Liver (tissue), 9 donors: ENCODE measurements around the gene NCOR1. TPM values are rescaled to one million over a fixed set of nuclear protein-coding genes. Genes with fewer than 3 reads are reported as not detected.
"Not testable (repeated sequence)": the region's sequence is repeated elsewhere in the genome, so short reads cannot be mapped to it uniquely, and the experiment has no call there.

Experiments
- DNase-seq: peaks from one replicate; pipeline ENCODE4 v3.0.0-alpha.2; 2017; ENCODE audit warnings: low spot score
- H3K27ac ChIP-seq, 2 donors: one replicate each; pipeline ENCODE4 v1.7.0; 2013; ENCODE audit warnings: inconsistent platforms in 2 of 2, low read length in 2 of 2, control low read depth in 1 of 2, low read depth in 1 of 2, mild to moderate bottlenecking in 1 of 2
- H3K27me3 ChIP-seq, 4 donors: one replicate each; pipeline versions ENCODE4 v1.6.1 to v1.7.0; 2013; ENCODE audit warnings: low read length in 3 of 4, inconsistent platforms in 1 of 4, mild to moderate bottlenecking in 1 of 4, moderate library complexity in 1 of 4; ENCODE audit not compliant: control insufficient read depth in 4 of 4, insufficient read depth in 4 of 4
- H3K36me3 ChIP-seq, 4 donors: one replicate each; pipeline versions ENCODE4 v1.6.1 to v1.7.0; 2013; ENCODE audit warnings: low read length in 3 of 4, mild to moderate bottlenecking in 3 of 4, low read depth in 1 of 4, moderate library complexity in 1 of 4; ENCODE audit not compliant: control insufficient read depth in 4 of 4, insufficient read depth in 3 of 4
- H3K4me1 ChIP-seq, 4 donors: one replicate each; pipeline versions ENCODE4 v1.6.1 to v1.7.0; 2013; ENCODE audit warnings: low read length in 3 of 4, mild to moderate bottlenecking in 3 of 4, moderate library complexity in 1 of 4; ENCODE audit not compliant: control insufficient read depth in 4 of 4, insufficient read depth in 4 of 4
- H3K4me3 ChIP-seq, 3 donors: one replicate each; pipeline versions ENCODE4 v1.6.1 to v1.7.0; 2013; ENCODE audit warnings: low read length in 3 of 3, control low read depth in 1 of 3, low read depth in 1 of 3, mild to moderate bottlenecking in 1 of 3
- H3K9ac ChIP-seq, 2 donors: one replicate each; pipeline ENCODE4 v1.7.0; 2013; ENCODE audit warnings: low read length in 2 of 2, mild to moderate bottlenecking in 2 of 2, moderate library complexity in 2 of 2, control low read depth in 1 of 2, low read depth in 1 of 2
- H3K9me3 ChIP-seq, 4 donors: one replicate each; pipeline versions ENCODE4 v1.6.1 to v1.7.0; 2013; ENCODE audit warnings: low read length in 3 of 4; ENCODE audit not compliant: control insufficient read depth in 4 of 4
- EGR1 ChIP-seq, 2 donors: IDR thresholded peaks; 2 replicates each; pipeline ENCODE4 v1.6.1; 2016 to 2018; ENCODE audit warnings: antibody characterized with exemption in 2 of 2, low read depth in 2 of 2
- FOXA1 ChIP-seq: IDR thresholded peaks from 2 replicates; pipeline ENCODE4 v1.6.1; 2016; ENCODE audit warnings: antibody characterized with exemption
- FOXA2 ChIP-seq: IDR thresholded peaks from 2 replicates; pipeline ENCODE4 v1.6.1; 2016; ENCODE audit warnings: antibody characterized with exemption
- GABPA ChIP-seq, 2 donors: IDR thresholded peaks in 1 of 2; conservative IDR thresholded peaks in 1 of 2; 2 replicates each; pipeline ENCODE4 v1.6.1; 2016; ENCODE audit warnings: antibody characterized with exemption in 2 of 2, mild to moderate bottlenecking in 1 of 2, moderate library complexity in 1 of 2
- HNF4A ChIP-seq, 2 donors: conservative IDR thresholded peaks; 2 replicates each; pipeline ENCODE4 v1.6.1; 2016; ENCODE audit warnings: antibody characterized with exemption in 2 of 2, mild to moderate bottlenecking in 2 of 2
- HNF4G ChIP-seq: IDR thresholded peaks from 2 replicates; pipeline ENCODE4 v1.6.1; 2016; ENCODE audit warnings: antibody characterized with exemption
- JUND ChIP-seq, 2 donors: IDR thresholded peaks; 2 replicates each; pipeline ENCODE4 v1.6.1; 2016; ENCODE audit warnings: antibody characterized with exemption in 2 of 2
- RAD21 ChIP-seq, 2 donors: IDR thresholded peaks; 2 replicates each; pipeline ENCODE4 v1.6.1; 2016; ENCODE audit warnings: antibody characterized with exemption in 2 of 2, mild to moderate bottlenecking in 2 of 2
- RXRA ChIP-seq, 2 donors: IDR thresholded peaks; 2 replicates each; pipeline ENCODE4 v1.6.1; 2017 to 2018; ENCODE audit warnings: antibody characterized with exemption in 2 of 2, mild to moderate bottlenecking in 1 of 2
- TAF1 ChIP-seq: conservative IDR thresholded peaks from 2 replicates; pipeline ENCODE4 v1.6.1; 2016; ENCODE audit warnings: antibody characterized with exemption, mild to moderate bottlenecking
- YY1 ChIP-seq: IDR thresholded peaks from 2 replicates; pipeline ENCODE4 v1.6.1; 2016; ENCODE audit warnings: antibody characterized with exemption, mild to moderate bottlenecking
- WGBS: extraction: QIAGEN DNeasy Blood & Tissue Kit; methylation state at CpG from one replicate; pipeline ENCODE4 v1.1.7; 2013; 5-methylcytosine and 5-hydroxymethylcytosine counted together
- polyA plus RNA-seq, 2 donors: library from polyadenylated mRNA; stranded (reverse) in 1 of 2; unstranded in 1 of 2; fragments of 200-250 nt in 1 of 2; fragments of >200 nt in 1 of 2; fragmentation: Nextera tagmentation in 1 of 2; extraction: Ambion mirVana in 1 of 2; gene quantifications; one replicate each; pipeline versions ENCODE4 v1.2.1 to v1.2.3, GENCODE V29; 2013 to 2015
- total RNA-seq, 2 donors: library from RNA; depleted of rRNA; stranded (reverse); fragments of >200 nt; gene quantifications; one replicate each; pipeline ENCODE4 v1.2.3, GENCODE V29; 2014
- TF ChIP-seq, protein P1 (sequence below): IDR thresholded peaks from 2 replicates; pipeline ENCODE4 v1.6.1; 2016; ENCODE audit warnings: antibody characterized with exemption
- TF ChIP-seq, protein P2 (sequence below): IDR thresholded peaks from 2 replicates; pipeline ENCODE4 v1.6.1; 2016; ENCODE audit warnings: antibody characterized with exemption, mild to moderate bottlenecking
- TF ChIP-seq, protein P3 (sequence below): fragments of 150-350 bp; IDR thresholded peaks from 2 replicates; pipeline ENCODE4 v1.5.1; 2017; ENCODE audit warnings: improper control_type of control experiment, low read depth, low read length; ENCODE audit not compliant: missing input control
- TF ChIP-seq, protein P4 (sequence below): IDR thresholded peaks from 2 replicates; pipeline ENCODE4 v1.6.1; 2016; ENCODE audit warnings: antibody characterized with exemption
- donor health status: healthy.
- donor health status: healthy.
- donor health status: healthy.
- donor health status: healthy.
- donor health status: healthy.

The NCOR1 gene
- total and polyA plus RNA-seq, 4 donors, result 23.6 to 94.8 (median 77.0) TPM

DNA sequence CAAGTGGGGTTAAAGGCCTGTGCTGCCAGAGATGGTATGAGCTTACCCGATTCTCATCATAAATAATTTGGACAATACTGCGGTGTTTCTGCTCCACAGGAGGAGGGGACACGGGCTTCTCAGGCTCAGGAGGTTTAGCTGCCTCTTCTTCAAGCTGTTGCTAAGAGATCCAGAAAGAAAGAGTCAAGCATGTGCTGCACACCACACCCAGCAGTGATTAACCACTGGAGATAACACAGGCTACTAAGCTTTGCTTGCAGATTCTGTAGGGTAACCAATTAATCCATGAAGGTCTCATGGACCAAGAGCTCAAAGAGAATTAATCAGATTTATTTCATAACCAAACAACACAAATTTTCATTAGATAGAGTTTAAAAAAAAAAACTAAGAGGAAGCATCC, 56.6 kb downstream of the NCOR1 start (continued):
- TF ChIP-seq RAD21 (IDR thresholded peaks at IDR 0.05) (no peak), FOXA1 (no peak), HNF4G (no peak)
- TF ChIP-seq, protein P1, sequence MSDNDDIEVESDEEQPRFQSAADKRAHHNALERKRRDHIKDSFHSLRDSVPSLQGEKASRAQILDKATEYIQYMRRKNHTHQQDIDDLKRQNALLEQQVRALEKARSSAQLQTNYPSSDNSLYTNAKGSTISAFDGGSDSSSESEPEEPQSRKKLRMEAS, result no peak

DNA sequence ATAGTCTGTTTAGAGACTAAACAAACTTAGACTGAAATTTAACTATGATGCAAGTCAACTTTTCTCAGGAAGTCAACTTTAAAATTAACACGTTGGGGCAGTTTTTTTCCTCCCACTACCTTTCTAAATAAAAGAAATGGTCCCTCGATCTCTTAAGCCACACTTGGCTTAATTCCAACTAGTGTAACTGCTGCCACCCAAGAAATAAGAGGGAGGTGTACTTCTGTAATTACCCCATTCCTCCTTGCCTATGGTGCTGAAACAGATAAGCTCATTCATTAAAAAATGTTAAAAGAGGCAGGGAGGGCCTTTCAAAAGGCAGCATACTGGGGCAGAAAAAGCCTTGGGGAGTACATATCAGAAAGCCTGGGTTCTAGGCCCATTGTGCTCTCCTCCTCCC, 59.8 kb downstream of the NCOR1 start:
- no peaks in the 10 kb centered on the region for H3K9me3 ChIP-seq
- no peak overlapping the region for H3K27ac ChIP-seq
- 21% methylated on average over 2 of the region's 2 CpGs for WGBS
- H3K27me3 ChIP-seq, result no peaks in the 10 kb centered on the region
- peaks cover 2 to 19% (median 16%) of the 10 kb centered on the region in 4 donors for H3K36me3 ChIP-seq
- TF ChIP-seq, protein P2, sequence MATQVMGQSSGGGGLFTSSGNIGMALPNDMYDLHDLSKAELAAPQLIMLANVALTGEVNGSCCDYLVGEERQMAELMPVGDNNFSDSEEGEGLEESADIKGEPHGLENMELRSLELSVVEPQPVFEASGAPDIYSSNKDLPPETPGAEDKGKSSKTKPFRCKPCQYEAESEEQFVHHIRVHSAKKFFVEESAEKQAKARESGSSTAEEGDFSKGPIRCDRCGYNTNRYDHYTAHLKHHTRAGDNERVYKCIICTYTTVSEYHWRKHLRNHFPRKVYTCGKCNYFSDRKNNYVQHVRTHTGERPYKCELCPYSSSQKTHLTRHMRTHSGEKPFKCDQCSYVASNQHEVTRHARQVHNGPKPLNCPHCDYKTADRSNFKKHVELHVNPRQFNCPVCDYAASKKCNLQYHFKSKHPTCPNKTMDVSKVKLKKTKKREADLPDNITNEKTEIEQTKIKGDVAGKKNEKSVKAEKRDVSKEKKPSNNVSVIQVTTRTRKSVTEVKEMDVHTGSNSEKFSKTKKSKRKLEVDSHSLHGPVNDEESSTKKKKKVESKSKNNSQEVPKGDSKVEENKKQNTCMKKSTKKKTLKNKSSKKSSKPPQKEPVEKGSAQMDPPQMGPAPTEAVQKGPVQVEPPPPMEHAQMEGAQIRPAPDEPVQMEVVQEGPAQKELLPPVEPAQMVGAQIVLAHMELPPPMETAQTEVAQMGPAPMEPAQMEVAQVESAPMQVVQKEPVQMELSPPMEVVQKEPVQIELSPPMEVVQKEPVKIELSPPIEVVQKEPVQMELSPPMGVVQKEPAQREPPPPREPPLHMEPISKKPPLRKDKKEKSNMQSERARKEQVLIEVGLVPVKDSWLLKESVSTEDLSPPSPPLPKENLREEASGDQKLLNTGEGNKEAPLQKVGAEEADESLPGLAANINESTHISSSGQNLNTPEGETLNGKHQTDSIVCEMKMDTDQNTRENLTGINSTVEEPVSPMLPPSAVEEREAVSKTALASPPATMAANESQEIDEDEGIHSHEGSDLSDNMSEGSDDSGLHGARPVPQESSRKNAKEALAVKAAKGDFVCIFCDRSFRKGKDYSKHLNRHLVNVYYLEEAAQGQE, result no peak
- TF ChIP-seq FOXA1 (no peak), RXRA (IDR thresholded peaks at IDR 0.05) (no peak), HNF4G (no peak), EGR1 (IDR thresholded peaks at IDR 0.05; ENCODE audit: low read depth in 2 of 2) (no peak), TAF1 (no peak), YY1 (no peak), GABPA (IDR thresholded peaks at IDR 0.05 in 1 of 2, conservative IDR thresholded peaks at IDR 0.05 in 1 of 2) (no peak), HNF4A (conservative IDR thresholded peaks at IDR 0.05) (no peak), FOXA2 (no peak), RAD21 (IDR thresholded peaks at IDR 0.05) (no peak), JUND (IDR thresholded peaks at IDR 0.05) (no peak)
- TF ChIP-seq, protein P3, sequence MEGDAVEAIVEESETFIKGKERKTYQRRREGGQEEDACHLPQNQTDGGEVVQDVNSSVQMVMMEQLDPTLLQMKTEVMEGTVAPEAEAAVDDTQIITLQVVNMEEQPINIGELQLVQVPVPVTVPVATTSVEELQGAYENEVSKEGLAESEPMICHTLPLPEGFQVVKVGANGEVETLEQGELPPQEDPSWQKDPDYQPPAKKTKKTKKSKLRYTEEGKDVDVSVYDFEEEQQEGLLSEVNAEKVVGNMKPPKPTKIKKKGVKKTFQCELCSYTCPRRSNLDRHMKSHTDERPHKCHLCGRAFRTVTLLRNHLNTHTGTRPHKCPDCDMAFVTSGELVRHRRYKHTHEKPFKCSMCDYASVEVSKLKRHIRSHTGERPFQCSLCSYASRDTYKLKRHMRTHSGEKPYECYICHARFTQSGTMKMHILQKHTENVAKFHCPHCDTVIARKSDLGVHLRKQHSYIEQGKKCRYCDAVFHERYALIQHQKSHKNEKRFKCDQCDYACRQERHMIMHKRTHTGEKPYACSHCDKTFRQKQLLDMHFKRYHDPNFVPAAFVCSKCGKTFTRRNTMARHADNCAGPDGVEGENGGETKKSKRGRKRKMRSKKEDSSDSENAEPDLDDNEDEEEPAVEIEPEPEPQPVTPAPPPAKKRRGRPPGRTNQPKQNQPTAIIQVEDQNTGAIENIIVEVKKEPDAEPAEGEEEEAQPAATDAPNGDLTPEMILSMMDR, result no peak
- TF ChIP-seq, protein P1, result no peak
- TF ChIP-seq, protein P4, sequence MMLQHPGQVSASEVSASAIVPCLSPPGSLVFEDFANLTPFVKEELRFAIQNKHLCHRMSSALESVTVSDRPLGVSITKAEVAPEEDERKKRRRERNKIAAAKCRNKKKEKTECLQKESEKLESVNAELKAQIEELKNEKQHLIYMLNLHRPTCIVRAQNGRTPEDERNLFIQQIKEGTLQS, result no peak
- H3K9ac ChIP-seq, result no peak overlapping the region
- H3K4me1 ChIP-seq, result peaks cover 0 to 11% (median 8%) of the 10 kb centered on the region in 4 donors
- H3K4me3 ChIP-seq, result no peak overlapping the region
- no peak for DNase-seq

DNA sequence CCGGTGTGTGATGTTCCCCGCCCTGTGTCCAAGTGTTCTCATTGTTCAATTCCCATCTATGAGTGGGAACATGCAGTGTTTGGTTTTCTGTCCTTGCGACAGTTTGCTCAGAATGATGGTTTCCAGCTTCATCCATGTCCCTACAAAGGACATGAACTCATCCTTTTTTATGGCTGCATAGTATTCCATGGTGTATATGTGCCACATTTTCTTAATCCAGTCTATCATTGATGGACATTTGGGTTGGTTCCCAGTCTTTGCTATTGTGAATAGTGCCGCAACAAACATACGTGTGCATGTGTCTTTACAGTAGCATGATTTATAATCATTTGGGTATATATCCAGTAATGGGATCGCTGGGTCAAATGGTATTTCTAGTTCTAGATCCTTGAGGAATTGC, 63.0 kb downstream of the NCOR1 start:
- not testable (repeated sequence) for H3K9ac ChIP-seq, H3K27ac ChIP-seq, DNase-seq, H3K27me3 ChIP-seq, H3K4me3 ChIP-seq, H3K9me3 ChIP-seq
- H3K4me1 ChIP-seq, result peaks cover 0 to 20% (median 10%) of the 10 kb centered on the region in 4 donors
- WGBS, result 80% methylated on average over 6 of the region's 6 CpGs
- peaks cover 1 to 23% (median 14%) of the 10 kb centered on the region in 4 donors for H3K36me3 ChIP-seq
